Caco-2 (cell line): ENCODE results near the gene KIAA2012. TPM values are rescaled to one million over a fixed set of nuclear protein-coding genes. Genes with fewer than 3 reads are reported as not detected.

Experiments
- BruUV-seq: library from RNA; stranded (reverse); fragments of 400-500 nt; replicated peaks from 2 replicates; lab custom pipeline; 2021; lab: Mats Ljungman, UMichigan
- CTCF ChIA-PET: fragments of 300-600 bp; sonication (Branson Sonifier 250); formaldehyde crosslinking; loops from one replicate; lab custom pipeline; 2022; ENCODE audit warnings: antibody characterized with exemption; lab: Charles Lee
- POLR2A ChIA-PET: fragments of 300-600 bp; sonication (Branson Sonifier 250); formaldehyde crosslinking; loops from one replicate; lab custom pipeline; 2022; ENCODE audit warnings: antibody characterized with exemption; lab: Charles Lee
- DNase-seq, 2 experiments: peaks; one replicate each; pipeline versions ENCODE4 v3.0.0 to v3.0.0-alpha.2; 2020 to 2022
- H3K27me3 ChIP-seq: replicated peaks from 2 replicates; pipeline ENCODE4 v1.6.0; 2011; ENCODE audit warnings: low read length; ENCODE audit not compliant: control insufficient read depth, insufficient read depth
- H3K36me3 ChIP-seq: 2 replicates; pipeline ENCODE4 v1.5.1; 2011; ENCODE audit warnings: low read length; ENCODE audit not compliant: control insufficient read depth, insufficient read depth
- H3K4me1 ChIP-seq: fragments of 250-450 bp; sonication (Bioruptor Pico); 2 replicates; pipeline ENCODE4 v1.5.1; 2020; ENCODE audit warnings: mild to moderate bottlenecking
- H3K4me3 ChIP-seq: 2 replicates; pipeline ENCODE4 v1.5.1; 2011; ENCODE audit warnings: low read depth, mild to moderate bottlenecking, control low read depth, low read length
- H3K9me3 ChIP-seq: fragments of 250-450 bp; sonication (Bioruptor Pico); 2 replicates; pipeline ENCODE4 v1.5.1; 2020; ENCODE audit warnings: mild to moderate bottlenecking, moderate library complexity
- H3K27ac Mint-ChIP-seq: one replicate; pipeline ENCODE4 v1.8.0; 2022; ENCODE audit warnings: mixed read lengths; ENCODE audit not compliant: unreplicated experiment
- H3K27me3 Mint-ChIP-seq: one replicate; pipeline ENCODE4 v1.8.0; 2022; ENCODE audit warnings: mixed read lengths; ENCODE audit not compliant: insufficient read depth, unreplicated experiment
- H3K36me3 Mint-ChIP-seq: one replicate; pipeline ENCODE4 v1.8.0; 2022; ENCODE audit warnings: mild to moderate bottlenecking, mixed read lengths; ENCODE audit not compliant: insufficient read depth, unreplicated experiment
- H3K4me1 Mint-ChIP-seq: one replicate; pipeline ENCODE4 v1.8.0; 2022; ENCODE audit warnings: low read depth, mixed read lengths; ENCODE audit not compliant: unreplicated experiment
- H3K4me3 Mint-ChIP-seq: one replicate; pipeline ENCODE4 v1.8.0; 2022; ENCODE audit warnings: mild to moderate bottlenecking, moderate library complexity, mixed read lengths; ENCODE audit not compliant: unreplicated experiment
- H3K9me3 Mint-ChIP-seq: one replicate; pipeline ENCODE4 v1.8.0; 2022; ENCODE audit warnings: mixed read lengths; ENCODE audit not compliant: unreplicated experiment
- intact Hi-C: fragments of 100-400 bp; cut with micrococcal nuclease; formaldehyde crosslinking; loops from one replicate; pipeline ENCODE4 v1.10.0; 2022; ENCODE audit not compliant: unreplicated experiment
- total RNA-seq: library from RNA; stranded (reverse); gene quantifications from 2 replicates; pipeline ENCODE4 v1.2.3, GENCODE V29; 2022
- TF ChIP-seq, protein P1 (sequence below), 2 experiments: fragments of 200-600 bp in 1 of 2; IDR thresholded peaks; 1 replicate in 1 of 2; 2 replicates in 1 of 2; pipeline versions ENCODE4 v1.5.1 to v1.8.0; 2011 to 2022; ENCODE audit warnings: antibody characterized with exemption in 1 of 2, control low read depth in 1 of 2, inconsistent platforms in 1 of 2, low read depth in 1 of 2, low read length in 1 of 2, mild to moderate bottlenecking in 1 of 2, moderate library complexity in 1 of 2; ENCODE audit not compliant: insufficient read depth in 1 of 2, severe bottlenecking in 1 of 2, unreplicated experiment in 1 of 2

The KIAA2012 gene
- total RNA-seq, 1 experiment from 2014 or later = 0.27 TPM

DNA sequence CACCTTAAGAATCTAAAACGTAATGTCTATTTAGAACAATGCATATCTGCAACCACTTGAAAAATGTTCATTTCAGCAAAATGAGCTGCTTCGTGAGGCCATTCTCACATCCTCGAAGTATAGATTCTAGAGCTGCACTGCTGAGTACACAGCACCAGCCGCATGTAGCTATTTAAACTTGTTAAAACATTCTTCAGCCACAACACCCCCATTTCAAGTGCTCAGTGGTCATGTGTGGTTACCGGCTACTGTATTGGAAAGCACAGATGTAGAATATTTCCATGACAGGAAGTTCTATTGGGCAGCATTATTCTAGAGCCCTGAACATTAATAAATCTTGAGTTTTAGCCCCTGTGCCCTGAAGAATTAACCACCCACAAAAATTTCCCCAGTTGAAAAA is 130.3 kb downstream of the KIAA2012 start:
- Mint-ChIP-seq H3K36me3 (peaks cover 44% of the 10 kb centered on the region), H3K4me3 (no peak overlapping the region), H3K9me3 (no peaks in the 10 kb centered on the region), H3K27ac (no peak overlapping the region), H3K27me3 (no peaks in the 10 kb centered on the region), H3K4me1 (no peaks in the 10 kb centered on the region)
- H3K27me3 ChIP-seq = no peaks in the 10 kb centered on the region
- no peak for DNase-seq
- BruUV-seq = no TSS peak
- no peaks in the 10 kb centered on the region for H3K4me1 ChIP-seq
- H3K4me3 ChIP-seq = no peak overlapping the region
- H3K9me3 ChIP-seq = no peaks in the 10 kb centered on the region
- no peaks in the 10 kb centered on the region for H3K36me3 ChIP-seq
- TF ChIP-seq, protein P1, sequence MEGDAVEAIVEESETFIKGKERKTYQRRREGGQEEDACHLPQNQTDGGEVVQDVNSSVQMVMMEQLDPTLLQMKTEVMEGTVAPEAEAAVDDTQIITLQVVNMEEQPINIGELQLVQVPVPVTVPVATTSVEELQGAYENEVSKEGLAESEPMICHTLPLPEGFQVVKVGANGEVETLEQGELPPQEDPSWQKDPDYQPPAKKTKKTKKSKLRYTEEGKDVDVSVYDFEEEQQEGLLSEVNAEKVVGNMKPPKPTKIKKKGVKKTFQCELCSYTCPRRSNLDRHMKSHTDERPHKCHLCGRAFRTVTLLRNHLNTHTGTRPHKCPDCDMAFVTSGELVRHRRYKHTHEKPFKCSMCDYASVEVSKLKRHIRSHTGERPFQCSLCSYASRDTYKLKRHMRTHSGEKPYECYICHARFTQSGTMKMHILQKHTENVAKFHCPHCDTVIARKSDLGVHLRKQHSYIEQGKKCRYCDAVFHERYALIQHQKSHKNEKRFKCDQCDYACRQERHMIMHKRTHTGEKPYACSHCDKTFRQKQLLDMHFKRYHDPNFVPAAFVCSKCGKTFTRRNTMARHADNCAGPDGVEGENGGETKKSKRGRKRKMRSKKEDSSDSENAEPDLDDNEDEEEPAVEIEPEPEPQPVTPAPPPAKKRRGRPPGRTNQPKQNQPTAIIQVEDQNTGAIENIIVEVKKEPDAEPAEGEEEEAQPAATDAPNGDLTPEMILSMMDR (IDR thresholded peaks at IDR 0.05; ENCODE audit: insufficient read depth in 1 of 2, low read depth in 1 of 2, low read length in 1 of 2, severe bottlenecking in 1 of 2, unreplicated experiment in 1 of 2) = no peak
- POLR2A ChIA-PET = no interaction called here
- intact Hi-C loops = no loop called here
- CTCF ChIA-PET = no interaction called here

DNA sequence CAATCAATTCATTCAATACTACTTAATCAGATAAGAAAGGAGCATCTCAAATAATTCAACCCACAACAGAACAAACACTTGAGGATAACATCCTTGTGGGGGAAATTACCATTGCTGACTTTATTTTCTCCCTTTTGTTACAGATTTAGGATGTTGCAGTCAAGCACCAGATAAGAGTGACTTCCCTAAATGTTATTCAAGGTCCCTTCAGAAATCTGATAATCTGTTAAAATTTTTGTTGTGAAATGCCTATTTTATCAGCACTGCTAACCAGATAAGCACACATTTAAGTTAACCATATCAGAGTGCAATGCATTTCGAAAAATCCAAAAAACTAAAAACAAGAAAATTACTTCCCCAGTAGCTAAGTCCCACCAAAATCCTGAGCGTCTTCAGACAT is 131.8 kb downstream of the KIAA2012 start:
- Histone ChIP-seq H3K27me3 (no peaks in the 10 kb centered on the region), H3K36me3 (no peaks in the 10 kb centered on the region), H3K4me1 (no peaks in the 10 kb centered on the region), H3K9me3 (no peaks in the 10 kb centered on the region), H3K4me3 (no peak overlapping the region)
- CTCF ChIA-PET = no interaction called here
- Mint-ChIP-seq H3K27me3 (no peaks in the 10 kb centered on the region), H3K4me3 (no peak overlapping the region), H3K27ac (no peak overlapping the region), H3K36me3 (peaks cover 57% of the 10 kb centered on the region), H3K4me1 (no peaks in the 10 kb centered on the region), H3K9me3 (no peaks in the 10 kb centered on the region)
- BruUV-seq = no TSS peak
- DNase-seq = no peak
- POLR2A ChIA-PET = no interaction called here
- TF ChIP-seq, protein P1 (IDR thresholded peaks at IDR 0.05; ENCODE audit: insufficient read depth in 1 of 2, low read depth in 1 of 2, low read length in 1 of 2, severe bottlenecking in 1 of 2, unreplicated experiment in 1 of 2) = no peak
- intact Hi-C loops = no loop called here

DNA sequence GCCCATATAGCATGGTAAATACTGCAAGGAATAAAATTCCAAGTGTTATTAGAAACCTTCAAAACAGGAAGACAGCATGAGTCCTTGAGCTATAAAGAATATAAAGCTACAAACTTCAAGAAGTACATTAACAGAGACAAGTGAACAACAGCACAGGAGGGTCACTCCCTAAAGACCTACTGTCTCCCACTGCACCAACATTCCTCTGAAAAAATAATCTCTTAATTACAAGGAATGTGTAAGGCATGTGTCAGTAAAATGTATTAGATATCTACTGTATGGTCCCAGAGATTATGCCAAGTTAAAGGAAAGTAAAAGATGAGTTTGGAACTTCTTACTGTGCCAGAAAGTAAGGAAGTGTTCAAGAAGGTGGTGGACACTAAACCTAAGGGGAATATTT is 135.5 kb downstream of the KIAA2012 start:
- Mint-ChIP-seq H3K4me1 (no peaks in the 10 kb centered on the region), H3K27ac (no peak overlapping the region), H3K9me3 (no peaks in the 10 kb centered on the region), H3K27me3 (no peaks in the 10 kb centered on the region), H3K36me3 (peaks cover 55% of the 10 kb centered on the region), H3K4me3 (no peak overlapping the region)
- Histone ChIP-seq H3K9me3 (no peaks in the 10 kb centered on the region), H3K36me3 (no peaks in the 10 kb centered on the region), H3K27me3 (no peaks in the 10 kb centered on the region), H3K4me1 (no peaks in the 10 kb centered on the region), H3K4me3 (no peak overlapping the region)
- POLR2A ChIA-PET = no interaction called here
- intact Hi-C loops = no loop called here
- BruUV-seq = no TSS peak
- CTCF ChIA-PET = no interaction called here
- no peak for DNase-seq
- TF ChIP-seq, protein P1 (IDR thresholded peaks at IDR 0.05; ENCODE audit: insufficient read depth in 1 of 2, low read depth in 1 of 2, low read length in 1 of 2, severe bottlenecking in 1 of 2, unreplicated experiment in 1 of 2) = no peak
